ENCODE results near the gene ADM. TPM values are rescaled to one million over a fixed set of nuclear protein-coding genes. Genes with fewer than 3 reads are reported as not detected.
A peak's percentile ranks its signal among the peaks of the same experiment; 100 is the strongest.

ADM gene
- total RNA-seq, 1 donor from 2014 or later = 44.3 TPM

DNA sequence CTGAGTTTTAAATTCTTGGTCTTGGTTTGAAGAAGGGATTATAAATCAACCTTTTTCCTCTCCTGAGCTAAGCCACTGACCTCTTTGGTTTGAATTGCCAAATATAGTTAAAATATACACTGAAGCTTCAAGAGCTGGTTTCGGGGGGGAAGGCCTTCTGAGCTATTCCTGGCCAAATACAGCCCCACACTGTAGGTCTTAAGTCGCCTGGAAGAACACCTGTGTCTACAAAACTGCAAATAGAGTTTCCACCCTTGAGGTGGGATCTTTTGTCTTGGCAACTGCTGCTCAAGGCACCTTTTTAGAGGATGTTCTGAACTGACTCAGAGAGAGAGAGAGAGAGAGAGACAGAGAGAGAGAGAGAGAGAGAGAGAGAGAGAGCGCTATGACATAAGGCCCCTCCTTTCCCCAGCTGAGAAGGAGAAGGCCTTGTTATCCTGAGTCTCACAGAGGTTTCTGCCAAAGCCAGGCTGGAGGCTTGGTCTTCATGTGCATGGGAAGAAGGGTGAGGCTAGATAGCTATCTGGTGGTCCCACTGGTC, 5.5 kb downstream of the ADM start:
- no peak for DNase-seq

DNA sequence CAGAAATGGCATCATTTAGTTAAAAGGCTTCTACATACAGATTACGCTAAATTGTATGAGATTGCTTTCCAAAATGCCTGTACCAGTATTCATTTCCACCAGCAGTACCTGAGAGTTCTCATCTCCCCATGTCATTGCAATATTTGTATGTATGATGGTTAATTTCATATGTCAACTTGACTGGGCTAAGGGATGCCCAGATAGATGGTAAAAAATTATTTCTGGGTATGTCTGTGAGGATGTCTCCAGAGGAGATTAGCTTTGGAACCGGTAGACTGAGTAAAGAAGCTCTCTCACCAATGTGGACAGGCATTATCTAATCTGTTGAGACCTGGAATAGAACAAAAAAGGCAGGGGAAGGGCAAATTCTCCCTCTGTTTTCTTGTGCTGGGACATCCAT, 6.9 kb downstream of the ADM start:
- no peak for DNase-seq

DNA sequence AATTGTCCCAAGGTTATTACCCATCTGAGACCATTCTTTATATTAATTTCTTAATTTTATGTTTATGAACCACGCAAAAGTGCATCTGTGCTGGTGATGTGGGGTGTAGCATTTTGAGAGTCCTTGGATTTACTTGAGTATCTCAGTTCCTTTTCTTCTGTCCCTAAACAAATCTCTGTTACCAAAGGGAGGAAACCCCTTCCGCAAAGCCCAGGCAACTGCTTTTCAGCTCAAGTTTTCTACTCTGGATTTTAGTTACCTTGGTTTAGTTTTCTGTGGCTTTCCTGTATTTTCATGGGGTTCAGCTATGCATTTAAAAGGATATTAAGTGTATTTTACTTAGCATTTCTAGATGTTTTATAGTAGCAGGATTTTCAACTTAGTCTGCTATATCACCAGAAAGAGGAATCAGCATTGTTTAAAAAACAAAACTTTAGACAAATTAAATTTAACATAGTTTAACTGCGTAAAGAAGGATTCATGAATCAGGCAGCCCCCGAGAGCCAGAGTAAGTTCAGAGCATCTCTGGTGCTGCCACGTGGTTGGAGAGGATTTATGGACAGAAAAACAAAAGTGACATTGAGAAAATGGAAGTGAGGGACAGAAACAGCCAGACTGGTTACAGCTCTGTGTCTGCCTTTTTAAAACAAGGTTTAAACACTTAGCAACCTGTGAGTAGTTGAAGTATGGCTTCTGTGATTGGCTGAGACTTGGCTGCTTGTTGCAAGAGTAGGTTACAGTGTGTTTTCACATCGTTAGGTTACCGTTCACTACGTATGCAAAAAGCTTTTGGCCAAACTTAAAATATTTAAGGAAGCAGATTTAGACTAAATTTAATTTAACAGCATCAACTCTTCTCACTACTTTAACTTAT, 9.6 kb downstream of the ADM start:
- no peak for DNase-seq

DNA sequence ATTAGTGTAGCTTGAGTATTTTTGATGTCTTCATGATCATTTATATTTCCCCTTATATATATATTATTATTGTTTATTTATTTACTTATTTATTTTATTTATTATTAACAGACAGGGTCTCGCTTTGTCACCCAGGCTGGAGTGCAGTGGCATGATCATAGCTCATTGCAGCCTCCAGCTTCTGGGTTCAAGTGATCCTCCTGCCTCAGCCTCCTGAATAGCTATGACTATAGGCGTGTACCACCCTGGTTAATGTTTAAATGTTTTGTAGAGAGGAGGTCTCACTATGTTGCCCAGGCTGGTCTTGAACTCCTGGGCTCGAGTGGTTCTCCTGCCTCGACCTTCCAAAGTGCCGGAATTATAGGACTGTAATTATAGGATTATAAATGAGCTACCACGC, 10.2 kb downstream of the ADM start:
- DNase-seq = no peak

DNA sequence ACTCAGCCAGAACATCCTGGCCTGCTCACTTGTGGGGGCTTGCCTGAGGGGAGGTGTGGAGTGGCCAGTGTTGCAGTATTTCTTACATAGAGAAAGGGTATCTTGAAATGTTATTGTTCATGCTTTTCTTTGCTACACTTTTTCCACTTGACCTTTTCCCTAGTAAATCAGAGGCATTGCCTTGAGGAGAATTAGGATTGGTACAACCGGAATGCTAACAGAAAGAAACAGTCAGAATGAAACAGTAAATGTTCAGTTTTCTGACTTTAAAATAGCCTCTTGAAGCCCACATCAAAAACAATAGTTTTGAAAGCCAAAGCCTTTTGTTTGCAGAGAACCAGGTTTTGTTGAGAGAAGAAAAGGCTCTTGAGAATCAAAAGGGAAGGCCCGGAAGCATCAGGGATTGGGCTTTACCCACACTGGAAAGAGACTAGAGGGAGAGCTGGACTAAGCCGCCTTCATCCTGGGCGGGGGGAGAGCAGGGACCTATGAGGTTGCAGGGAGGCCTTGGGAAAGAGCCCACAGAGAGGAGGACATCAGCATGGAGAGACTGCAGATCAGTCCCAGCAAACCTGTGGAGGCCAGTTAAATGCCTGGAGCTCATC, 12.4 kb downstream of the ADM start:
- DNase-seq = no peak

DNA sequence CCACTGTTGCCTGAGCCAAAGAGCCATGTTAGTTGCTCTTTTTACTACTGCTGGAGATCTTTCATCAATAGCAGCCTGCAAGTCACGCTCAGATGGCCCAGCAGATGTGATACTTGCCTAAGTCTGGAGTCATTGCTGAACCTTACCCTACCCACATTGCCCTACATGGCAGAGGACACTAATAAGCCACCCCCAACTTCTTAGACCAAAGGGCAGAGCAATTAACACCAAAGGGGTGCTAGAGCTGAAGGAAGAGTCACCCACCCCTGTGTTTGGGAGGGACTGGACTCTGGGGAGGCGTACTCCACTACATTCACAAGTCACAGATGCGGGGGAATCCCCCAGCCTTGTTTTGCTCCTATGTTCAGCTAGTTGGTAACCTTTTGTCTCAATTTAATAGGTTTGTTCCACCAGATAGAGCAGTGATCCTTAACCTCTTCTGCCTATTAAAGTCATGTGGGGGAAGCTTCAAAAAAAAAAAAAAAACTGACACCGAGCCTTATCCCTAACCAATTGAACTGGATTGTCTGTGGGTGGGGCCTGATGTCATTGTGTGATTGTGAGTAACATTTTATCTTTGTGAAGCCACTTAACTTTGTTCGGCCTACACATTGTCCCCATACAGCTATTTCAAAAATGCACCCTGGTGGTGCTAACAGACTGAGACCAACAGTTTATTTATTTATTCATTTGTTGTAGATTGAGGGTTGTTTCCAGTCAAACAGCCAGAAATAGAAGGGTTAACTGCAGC, 13.1 kb downstream of the ADM start:
- DNase-seq = no peak

DNA sequence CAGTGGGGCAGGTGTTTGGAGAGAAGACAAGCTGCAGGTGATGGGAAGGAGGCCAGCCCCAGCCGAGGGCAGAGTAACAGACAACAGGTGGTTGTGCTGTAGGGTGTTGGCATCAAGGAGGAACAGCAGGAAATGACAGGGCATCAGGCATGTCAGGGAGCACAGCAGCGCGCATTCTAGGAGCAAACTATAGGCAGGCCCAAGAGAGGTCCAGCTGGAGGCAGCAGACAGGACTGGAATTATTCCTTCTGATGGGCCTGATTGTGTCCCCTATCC, 13.6 kb downstream of the ADM start:
- DNase-seq = no peak

DNA sequence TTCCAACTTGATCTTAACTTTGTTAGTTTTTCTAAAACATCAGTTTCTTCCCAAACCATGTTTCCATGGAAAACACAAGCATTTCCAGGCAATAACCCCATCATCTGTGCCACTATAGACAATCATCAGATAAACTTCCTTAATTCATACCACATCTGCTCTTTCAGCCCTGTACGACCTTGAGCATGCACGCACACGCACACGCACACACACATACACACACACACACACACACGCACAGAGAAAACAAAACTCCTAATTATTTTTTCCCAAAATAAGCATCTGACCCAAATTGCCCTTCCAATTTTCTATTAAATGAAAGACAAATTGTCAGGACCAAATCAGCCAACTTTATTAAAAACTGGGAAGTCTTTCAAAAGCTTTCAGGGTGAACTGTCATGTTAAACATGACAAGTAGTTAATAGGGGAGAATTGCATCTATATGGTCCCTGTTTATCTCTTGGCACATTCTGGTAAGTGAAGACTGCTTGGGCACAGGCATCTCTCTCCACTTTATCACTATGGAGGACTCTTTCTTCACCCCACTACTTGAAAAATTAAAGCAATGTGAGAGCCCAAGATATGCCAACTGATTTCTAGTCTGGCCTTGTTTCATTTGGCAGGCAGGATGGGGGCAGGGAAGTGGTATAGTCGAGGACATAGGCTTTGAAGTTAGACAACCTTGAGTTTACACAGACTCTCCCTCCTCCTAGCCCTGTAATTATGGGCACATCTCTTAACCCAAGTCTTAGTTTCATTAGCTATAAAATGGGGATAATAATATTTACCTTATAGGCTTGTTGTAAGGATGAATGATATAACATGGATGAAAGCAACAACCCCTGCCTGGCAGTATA, 15.1 kb downstream of the ADM start:
- peak; percentile 43 for DNase-seq

DNA sequence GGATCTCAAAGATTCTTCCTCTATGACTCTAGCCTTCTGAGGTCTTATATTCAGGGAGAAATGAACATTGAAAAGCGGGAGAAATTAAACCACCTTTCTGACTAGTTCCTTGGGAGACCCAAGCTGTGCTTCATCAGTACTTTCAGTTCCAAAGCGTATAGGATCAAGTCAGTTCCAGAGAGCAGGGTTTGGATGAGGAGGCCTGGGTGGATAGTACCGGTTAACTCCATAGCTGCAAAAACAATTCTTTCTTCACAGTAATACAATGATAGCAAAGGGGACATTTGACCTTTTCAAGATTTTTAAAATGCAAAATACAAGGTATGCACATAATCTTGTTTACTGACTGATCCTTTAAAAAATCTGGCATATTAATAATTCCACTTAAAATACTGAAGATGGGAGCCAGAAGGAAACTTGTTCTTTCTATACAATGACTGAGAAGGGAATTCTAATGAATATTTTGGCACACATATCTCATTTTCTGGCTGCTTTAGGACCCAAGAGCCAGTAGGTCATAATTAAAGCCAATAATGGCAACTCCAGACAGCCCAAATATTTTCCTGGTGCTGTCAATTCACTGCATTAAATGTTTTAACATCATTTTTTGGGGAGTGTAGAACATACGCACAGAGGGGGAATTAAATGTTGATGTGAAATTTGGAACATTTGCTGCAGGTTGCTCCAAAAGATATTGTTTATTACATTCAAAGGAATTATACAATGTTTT, 16.0 kb downstream of the ADM start:
- peak; percentile 63 for DNase-seq

DNA sequence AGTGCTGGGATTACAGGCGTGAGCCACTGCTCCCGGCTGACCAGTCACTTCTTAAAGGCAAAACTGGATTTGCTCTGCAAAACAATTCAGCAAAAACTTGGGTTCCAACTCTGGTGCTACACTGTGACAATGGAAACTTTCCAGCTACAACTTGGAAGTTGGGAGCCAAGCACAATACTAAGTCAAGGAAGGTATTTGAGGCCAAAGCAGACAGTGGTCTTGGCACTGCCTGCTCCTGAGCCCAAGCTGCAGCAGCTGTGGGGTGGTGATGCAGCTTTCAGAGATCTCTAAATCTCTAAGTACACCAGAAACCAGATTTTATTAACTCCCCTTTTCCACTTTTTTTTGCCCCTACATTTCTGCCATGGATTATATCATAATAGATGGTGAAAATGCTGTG, 17.5 kb downstream of the ADM start:
- DNase-seq = no peak

DNA sequence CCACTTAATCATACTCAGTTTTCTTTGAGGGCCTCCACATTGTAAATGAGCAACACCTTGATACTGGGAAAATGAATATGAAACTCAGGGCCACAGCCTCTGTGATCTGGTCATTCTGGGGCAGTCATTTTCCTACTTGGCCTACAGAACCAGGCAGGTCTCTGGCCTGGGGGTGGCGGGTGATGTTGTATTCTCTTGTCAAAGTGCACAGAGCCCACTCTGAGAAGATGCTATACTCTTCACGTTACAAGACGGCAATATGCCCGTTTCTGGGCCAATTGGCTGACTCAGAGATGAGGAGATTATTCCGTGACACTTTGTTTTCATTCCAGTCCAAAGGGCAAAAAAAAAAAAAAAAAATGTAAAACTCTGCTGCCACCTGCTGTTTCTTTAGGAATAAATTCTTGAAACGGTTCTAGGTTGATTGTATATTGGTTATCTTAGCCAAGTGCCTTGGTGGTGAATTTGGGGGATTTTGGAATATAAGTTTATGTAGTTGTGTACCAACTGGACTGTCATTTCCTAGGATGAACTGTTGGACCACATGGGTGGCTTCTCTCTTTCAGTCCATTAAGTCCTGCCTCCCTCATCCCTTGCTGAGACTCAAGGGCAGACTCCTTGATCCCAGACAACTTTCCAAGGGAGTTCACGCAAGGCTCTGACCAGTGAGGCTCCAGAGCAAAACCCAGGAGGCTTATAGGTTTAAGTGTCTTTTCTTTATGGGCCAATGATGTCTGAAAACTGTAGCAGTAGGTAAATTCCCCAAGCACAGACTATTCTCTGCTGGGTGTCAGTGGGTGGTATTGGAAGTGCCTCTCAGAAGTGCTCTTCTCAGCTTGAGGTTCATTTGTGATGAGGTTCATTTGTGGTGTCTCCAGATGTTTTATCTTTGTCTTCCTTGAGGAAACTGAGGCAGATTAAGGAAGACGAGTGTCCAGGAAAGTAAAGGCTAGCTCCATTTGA, 18.2 kb downstream of the ADM start:
- peak; percentile 91 for DNase-seq

DNA sequence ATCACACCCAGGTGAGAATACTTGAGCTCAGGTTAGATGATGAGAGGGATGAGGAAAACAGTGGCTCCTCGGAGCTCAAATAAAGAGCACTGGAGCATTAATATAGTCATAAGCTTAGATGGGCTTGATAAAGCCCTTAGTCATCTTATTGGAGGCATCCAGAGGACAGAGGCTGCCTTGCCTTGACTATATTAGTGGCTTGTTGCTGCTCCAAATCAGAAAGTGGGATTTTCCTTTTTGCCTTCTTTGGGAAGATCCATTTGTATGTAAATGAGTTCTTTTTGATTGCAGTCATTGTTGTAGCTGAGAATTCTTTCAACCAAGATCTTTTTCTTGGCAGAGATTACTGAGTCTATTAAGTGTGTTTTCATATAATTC, 18.9 kb downstream of the ADM start:
- no peak for DNase-seq

DNA sequence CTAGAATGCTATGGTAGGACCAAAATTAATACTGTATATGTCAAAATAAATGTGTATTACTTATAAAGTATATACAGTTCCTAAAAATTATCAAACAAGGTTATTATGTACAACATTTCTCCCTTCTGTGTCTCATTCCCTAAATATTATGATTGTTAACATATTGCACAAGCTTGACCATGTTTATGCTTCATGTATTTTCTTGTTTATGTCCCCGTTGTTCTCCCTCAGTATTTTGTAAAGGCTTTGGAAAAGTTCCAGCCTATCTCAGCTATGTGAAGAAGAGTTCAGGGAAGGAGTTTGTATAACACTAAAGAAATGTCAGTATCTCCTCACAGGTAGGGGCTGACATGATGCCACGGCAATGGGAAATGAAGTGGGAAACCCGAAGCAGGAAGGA, 19.6 kb downstream of the ADM start:
- DNase-seq = no peak

DNA sequence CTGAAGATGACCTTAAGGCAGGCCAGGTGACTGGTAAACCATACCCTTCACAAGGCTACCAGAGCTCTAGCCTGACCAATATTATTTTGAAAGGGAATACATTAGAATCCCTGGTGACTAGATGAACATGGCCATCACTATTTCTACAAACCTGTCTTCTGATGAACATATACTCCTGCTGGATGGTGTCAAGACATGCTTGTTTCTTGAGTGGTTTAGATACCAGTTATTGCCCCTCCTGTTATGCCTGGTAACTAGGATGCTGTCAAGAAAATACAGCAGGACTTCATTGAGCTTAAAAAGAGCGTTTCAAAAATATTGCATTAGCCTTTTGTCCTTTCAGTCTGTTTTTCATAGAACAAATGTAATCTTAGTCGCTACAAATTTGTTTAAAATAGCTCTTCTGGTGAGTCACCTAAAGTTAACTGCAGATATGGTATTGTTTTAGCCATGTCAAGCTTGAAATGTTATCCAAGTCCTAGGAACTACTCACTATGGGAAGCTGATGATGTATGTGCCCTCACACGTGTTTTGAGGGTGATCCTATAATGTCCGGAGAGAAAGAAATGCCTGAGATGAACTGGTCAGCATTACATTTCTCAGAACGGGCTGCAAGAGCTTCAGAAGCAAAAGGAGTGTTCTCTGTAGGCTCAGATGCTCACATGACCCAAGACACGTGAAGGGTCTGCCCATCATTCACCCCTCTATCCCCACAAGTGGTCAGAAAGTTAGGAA, 20.6 kb downstream of the ADM start:
- no peak for DNase-seq

DNA sequence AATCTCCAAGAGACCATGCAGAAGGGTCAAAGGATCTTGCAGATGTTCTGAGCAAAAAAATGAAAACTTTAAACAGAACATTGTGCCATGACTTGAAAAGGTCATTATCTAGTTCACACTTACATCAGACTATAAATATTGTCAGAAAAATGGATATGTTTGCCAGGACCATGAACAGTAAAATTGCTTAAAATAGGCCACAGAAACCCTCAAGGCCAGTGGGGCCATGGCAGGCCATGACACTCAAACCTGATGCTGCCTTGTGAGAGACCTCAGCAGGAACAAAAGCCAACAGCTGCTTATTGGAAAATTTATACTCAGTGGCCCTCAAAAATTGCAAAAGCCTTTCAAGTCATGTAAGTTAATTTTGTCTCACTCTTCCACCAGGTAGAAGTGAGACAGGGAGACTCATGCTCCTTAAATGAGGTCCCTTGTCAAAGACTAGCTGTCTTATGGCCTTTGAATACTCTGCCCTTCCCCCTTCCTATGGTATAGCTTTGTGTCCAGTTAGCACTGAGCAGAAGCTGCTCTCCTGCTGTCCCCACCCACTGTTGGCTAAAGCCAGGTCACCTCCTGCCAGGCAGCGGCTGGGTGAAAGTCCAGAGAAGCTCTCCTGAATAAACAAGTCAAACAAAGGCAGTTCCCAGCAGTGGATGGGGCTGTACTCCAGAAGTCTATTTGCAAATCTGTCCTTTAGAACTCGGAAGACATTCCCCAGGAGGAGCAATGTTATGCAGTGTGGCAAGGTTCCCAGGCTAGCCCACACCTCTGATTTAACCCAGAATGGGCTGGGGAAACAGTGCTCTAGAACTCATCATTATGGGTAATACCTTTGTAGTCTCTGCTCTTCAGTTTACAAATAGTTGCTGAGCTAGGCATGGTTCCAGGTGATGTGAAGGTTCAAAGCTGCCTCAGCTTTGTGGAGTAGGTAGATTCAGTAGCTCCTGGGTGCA, 21.4 kb downstream of the ADM start:
- no peak for DNase-seq

DNA sequence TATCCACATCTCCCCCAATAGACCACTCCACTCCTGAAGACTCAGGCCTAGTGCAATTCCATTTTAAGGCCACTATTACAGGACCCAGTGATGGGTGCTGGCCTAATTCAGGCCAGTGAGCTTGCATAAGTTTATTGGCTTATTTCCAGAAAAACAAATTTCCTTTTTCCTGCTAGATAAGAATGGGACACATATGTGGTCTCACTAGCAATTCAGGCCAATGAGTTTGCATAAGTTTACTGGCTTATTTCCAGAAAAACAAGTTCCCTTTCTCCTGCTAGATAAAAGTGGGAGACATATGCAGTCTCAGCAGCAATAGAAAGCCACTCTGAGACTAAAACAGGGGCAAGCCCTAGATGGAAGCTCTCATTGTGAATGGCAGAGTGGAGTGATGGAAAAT, 22.4 kb downstream of the ADM start:
- no peak for DNase-seq

DNA sequence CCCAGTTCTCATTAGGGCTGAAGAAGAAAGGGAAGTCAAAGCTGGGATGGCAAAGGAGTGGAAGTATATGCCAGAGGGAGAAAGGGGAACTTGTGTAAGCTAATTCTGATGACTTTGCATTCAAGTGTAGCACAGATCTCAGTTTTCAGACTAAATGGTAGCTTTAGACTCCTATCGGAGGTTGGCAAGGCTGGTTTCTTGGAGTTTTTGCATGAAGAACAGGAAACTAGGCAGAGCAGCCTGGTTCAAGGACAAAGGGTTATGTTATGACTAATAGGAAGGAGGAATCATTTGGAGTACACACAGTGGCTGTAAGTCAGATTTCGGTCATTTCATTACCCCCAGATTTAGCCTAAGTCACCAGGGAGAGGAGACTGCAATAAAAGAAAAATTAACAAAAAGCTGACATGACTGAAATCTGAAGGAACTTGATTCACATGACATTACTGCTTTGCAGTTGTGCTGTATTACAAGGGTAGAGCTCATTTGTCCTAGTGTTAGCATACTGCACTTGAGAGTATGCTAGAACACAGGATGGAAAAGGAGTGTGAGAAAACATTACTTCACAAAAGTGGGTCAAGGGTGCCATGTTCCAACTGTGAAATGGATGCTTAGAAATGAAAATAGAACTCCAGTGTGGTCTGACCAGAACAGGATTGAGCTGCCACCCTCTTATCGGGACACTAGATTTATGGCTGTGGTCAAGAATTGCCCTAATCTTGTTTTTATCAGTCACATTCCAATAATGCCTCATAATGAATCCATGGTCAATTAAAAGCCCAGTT, 23.6 kb downstream of the ADM start:
- no peak for DNase-seq

DNA sequence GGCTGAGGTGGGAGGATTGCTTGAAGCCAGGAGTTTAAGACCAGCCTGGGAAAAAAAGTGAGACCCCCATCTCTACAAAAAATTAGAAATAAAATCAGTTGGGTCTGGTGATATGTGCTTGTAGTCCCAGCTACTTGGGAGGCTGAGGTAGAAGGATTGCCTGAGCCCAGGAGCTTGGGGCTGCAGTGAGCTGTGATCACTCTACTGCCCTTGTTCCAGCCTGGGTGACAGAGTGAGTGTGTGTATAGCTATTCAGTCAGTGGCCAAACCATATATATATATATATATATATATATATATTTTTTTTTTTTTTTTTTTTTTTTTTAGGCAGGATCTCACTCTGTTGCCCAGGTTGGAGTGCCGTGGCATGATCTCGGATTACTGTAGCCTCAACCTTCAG, 24.5 kb downstream of the ADM start:
- DNase-seq = no peak
